ENCODE results near the gene CKAP5. TPM values are rescaled to one million over a fixed set of nuclear protein-coding genes. Genes with fewer than 3 reads are reported as not detected.
A peak's percentile ranks its signal among the peaks of the same experiment; 100 is the strongest.

The CKAP5 gene
- total and polyA plus RNA-seq, 2 experiments from 2014 or later, result 67.9 to 120 TPM

DNA sequence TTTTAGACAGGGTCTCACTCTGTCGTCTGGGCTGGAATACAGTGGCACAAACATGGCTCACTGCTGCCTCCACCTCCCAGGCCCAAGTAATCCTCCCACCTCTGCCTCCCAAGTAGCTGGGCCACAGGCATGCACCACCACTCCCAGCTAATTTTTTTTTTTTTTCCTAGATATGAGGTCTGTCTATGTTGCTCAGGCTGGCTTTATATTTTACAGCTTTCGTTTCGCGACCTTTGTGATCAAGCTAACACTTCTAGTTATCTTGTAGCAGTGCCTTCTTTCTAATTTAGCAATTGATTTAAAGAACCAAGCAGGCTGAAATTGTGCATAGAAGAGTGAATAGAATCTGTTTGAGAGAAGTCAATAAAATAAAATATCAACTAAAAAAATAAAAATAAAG is 11.3 kb downstream of the CKAP5 start:
- Mint-ChIP-seq H3K36me3 (ENCODE audit: low read depth) (no peaks in the 10 kb centered on the region; the same call in 1 of the 3 replicates), H3K4me1 (peaks cover 25% of the 10 kb centered on the region), H3K4me3 (no peak overlapping the region), H3K9me3 (no peaks in the 10 kb centered on the region), H3K27ac (no peak overlapping the region), H3K27me3 (ENCODE audit: insufficient read depth, low read depth, poor library complexity) (no peaks in the 10 kb centered on the region)
- 0 out of 2 replicates have a peak overlapping the region, but pooled peaks have one; percentile 20 for H3K27ac ChIP-seq (ENCODE audit: low read depth)
- H4K20me1 ChIP-seq (replicated peaks; ENCODE audit: insufficient read depth), result peaks cover 40% of the 10 kb centered on the region
- DNase-seq (ENCODE audit: low spot score), result no peak
- no peaks in the 10 kb centered on the region for H3K9me2 ChIP-seq (ENCODE audit: insufficient read depth)
- H3K4me1 ChIP-seq (ENCODE audit: insufficient read depth), result peaks cover 17% of the 10 kb centered on the region
- no peak overlapping the region for H3K4me3 ChIP-seq
- H3F3A ChIP-seq (replicated peaks; ENCODE audit: low read depth), result no peaks in the 10 kb centered on the region
- no peak overlapping the region for H3K4me2 ChIP-seq
- TF ChIP-seq ZNF114 (CRISPR knock-in tag; IDR thresholded peaks at IDR 0.05) (no peak), NANOG (IDR thresholded peaks at IDR 0.05; ENCODE audit: borderline replicate concordance) (no peak), EZH2 (IDR thresholded peaks at IDR 0.05; ENCODE audit: low read depth, unreplicated experiment) (no peak), STAT1 (IDR thresholded peaks at IDR 0.05; ENCODE audit: unreplicated experiment) (no peak), ZNF331 (CRISPR knock-in tag; IDR thresholded peaks at IDR 0.05; ENCODE audit: low read depth) (no peak), EZH2phosphoT487 (IDR thresholded peaks at IDR 0.05; ENCODE audit: unreplicated experiment) (no peak), ETS1 (IDR thresholded peaks at IDR 0.05) (no peak)
- TF ChIP-seq, protein P1, sequence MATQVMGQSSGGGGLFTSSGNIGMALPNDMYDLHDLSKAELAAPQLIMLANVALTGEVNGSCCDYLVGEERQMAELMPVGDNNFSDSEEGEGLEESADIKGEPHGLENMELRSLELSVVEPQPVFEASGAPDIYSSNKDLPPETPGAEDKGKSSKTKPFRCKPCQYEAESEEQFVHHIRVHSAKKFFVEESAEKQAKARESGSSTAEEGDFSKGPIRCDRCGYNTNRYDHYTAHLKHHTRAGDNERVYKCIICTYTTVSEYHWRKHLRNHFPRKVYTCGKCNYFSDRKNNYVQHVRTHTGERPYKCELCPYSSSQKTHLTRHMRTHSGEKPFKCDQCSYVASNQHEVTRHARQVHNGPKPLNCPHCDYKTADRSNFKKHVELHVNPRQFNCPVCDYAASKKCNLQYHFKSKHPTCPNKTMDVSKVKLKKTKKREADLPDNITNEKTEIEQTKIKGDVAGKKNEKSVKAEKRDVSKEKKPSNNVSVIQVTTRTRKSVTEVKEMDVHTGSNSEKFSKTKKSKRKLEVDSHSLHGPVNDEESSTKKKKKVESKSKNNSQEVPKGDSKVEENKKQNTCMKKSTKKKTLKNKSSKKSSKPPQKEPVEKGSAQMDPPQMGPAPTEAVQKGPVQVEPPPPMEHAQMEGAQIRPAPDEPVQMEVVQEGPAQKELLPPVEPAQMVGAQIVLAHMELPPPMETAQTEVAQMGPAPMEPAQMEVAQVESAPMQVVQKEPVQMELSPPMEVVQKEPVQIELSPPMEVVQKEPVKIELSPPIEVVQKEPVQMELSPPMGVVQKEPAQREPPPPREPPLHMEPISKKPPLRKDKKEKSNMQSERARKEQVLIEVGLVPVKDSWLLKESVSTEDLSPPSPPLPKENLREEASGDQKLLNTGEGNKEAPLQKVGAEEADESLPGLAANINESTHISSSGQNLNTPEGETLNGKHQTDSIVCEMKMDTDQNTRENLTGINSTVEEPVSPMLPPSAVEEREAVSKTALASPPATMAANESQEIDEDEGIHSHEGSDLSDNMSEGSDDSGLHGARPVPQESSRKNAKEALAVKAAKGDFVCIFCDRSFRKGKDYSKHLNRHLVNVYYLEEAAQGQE (IDR thresholded peaks at IDR 0.05; ENCODE audit: unreplicated experiment), result no peak
- no peaks in the 10 kb centered on the region for H3K36me3 ChIP-seq (ENCODE audit: insufficient read depth)
- peaks cover 100% of the 10 kb centered on the region for H3K79me2 ChIP-seq (replicated peaks; ENCODE audit: insufficient read depth)
- no peaks in the 10 kb centered on the region for H3K27me3 ChIP-seq (ENCODE audit: insufficient read depth)
- ATAC-seq, result no peak
- no peak overlapping the region for H2AFZ ChIP-seq

DNA sequence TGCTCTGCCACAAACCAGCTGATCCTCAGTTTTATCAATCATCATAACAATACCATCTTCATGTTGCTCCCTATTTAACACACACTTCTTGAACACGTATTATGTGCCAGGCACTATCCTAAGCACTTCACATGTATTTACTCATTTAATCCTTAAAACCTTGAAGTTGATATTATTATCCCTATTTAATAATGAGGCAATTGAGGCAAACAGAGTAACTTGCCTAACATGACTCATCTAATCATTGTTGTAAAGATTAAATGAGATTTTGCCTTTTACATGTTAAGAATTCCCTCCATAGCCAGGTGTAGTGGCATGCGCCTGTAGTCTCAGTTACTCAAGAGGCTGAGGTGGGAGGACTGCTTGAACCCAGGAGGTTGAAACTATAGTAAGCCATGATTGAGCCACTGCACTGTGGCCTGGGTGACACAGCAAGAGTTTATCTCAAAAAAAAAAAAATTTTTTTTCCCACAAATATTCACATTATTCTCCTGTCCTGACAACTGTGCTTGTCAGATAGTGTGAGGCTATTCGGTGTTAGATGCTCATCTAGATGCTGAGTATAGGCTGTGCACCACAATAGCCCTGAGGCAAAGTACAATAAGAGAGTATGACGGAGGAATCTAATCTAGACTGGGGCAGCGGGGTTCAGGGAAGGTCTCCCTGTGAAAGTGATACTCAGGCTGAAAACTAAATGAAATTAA is 13.4 kb downstream of the CKAP5 start:
- Histone ChIP-seq H3K27ac (ENCODE audit: low read depth) (0 out of 2 replicates have a peak overlapping the region, but pooled peaks have one; percentile 2), H3K36me3 (ENCODE audit: insufficient read depth) (no peaks in the 10 kb centered on the region), H3K79me2 (replicated peaks; ENCODE audit: insufficient read depth) (peaks cover 100% of the 10 kb centered on the region), H4K20me1 (replicated peaks; ENCODE audit: insufficient read depth) (peaks cover 48% of the 10 kb centered on the region), H3K4me2 (no peak overlapping the region), H3K9me2 (ENCODE audit: insufficient read depth) (no peaks in the 10 kb centered on the region), H3K4me3 (no peak overlapping the region), H3K27me3 (ENCODE audit: insufficient read depth) (no peaks in the 10 kb centered on the region), H2AFZ (no peak overlapping the region), H3K4me1 (ENCODE audit: insufficient read depth) (peaks cover 27% of the 10 kb centered on the region), H3F3A (replicated peaks; ENCODE audit: low read depth) (no peaks in the 10 kb centered on the region)
- no peaks in the 10 kb centered on the region for H3K27me3 Mint-ChIP-seq (ENCODE audit: insufficient read depth, low read depth, poor library complexity)
- peak overlapping the region; percentile 34 for H3K27ac Mint-ChIP-seq
- ATAC-seq (no peak), DNase-seq (ENCODE audit: low spot score) (no peak)
- no peak overlapping the region for H3K4me3 Mint-ChIP-seq
- H3K4me1 Mint-ChIP-seq, result peaks cover 27% of the 10 kb centered on the region
- no peaks in the 10 kb centered on the region; the same call in 1 of the 3 replicates for H3K36me3 Mint-ChIP-seq (ENCODE audit: low read depth)
- no peaks in the 10 kb centered on the region for H3K9me3 Mint-ChIP-seq
- TF ChIP-seq, protein P1 (IDR thresholded peaks at IDR 0.05; ENCODE audit: unreplicated experiment), result no peak
- TF ChIP-seq STAT1 (IDR thresholded peaks at IDR 0.05; ENCODE audit: unreplicated experiment), result no peak
- TF ChIP-seq ZNF331 (CRISPR knock-in tag; IDR thresholded peaks at IDR 0.05; ENCODE audit: low read depth), result no peak
- no peak for TF ChIP-seq POLR2AphosphoS5 (IDR thresholded peaks at IDR 0.05; ENCODE audit: low read depth)
- TF ChIP-seq ETS1 (IDR thresholded peaks at IDR 0.05), result no peak
- TF ChIP-seq CREB1 (CRISPR knock-in tag; IDR thresholded peaks at IDR 0.05; ENCODE audit: low read depth), result no peak
- no peak for TF ChIP-seq JUNB (IDR thresholded peaks at IDR 0.05; ENCODE audit: unreplicated experiment)
- no peak for TF ChIP-seq EZH2 (IDR thresholded peaks at IDR 0.05; ENCODE audit: low read depth, unreplicated experiment)
- TF ChIP-seq NANOG (IDR thresholded peaks at IDR 0.05; ENCODE audit: borderline replicate concordance), result no peak

All from GM23338 (cell line).